GM18858 (cell line): ENCODE measurements around the gene PTPRN2.
A peak's percentile ranks its signal among the peaks of the same experiment; 100 is the strongest.

Experiments used
- ATAC-seq: cut with Tn5 transposase; IDR thresholded peaks from one replicate; pipeline ENCODE4 v1.9.1; 2021; ENCODE audit not compliant: unreplicated experiment

The PTPRN2 gene

DNA sequence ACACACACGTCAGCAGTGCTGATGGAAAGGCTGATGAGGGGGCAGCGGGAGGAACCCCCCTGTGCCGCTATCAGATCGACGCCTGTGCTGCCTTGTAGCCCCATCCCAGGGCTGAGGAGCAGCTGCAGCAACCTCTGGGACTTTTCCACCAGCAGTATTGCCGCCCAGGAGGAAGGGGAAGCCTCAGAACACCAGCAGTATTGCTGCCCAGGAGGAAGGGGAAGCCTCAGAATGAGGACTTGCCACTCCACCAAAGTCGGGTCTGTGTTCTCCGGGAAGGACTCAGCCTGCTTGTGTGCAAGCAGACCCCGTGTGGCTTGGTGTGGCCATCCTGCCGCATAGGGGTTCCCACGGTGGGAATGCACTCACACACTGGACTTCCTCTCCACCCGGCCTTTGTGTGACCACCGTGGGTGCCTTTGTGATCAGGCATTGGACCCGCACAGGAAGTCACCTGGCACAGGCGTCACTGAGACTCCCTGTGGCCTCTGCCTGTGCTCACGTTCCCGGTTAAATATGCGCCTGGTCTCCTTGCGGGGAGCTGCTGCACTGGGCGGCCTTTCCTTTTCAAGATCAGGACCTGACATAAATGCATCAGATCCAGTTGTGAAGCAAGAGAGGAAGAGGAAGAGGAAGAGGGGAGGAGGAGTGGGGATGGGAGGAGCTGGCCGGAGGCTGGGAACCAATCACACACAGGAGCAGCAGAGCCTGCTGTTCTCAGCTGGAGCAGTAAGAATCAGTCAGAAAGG is 1002.3 kb downstream of the PTPRN2 start:
- no peak for ATAC-seq

DNA sequence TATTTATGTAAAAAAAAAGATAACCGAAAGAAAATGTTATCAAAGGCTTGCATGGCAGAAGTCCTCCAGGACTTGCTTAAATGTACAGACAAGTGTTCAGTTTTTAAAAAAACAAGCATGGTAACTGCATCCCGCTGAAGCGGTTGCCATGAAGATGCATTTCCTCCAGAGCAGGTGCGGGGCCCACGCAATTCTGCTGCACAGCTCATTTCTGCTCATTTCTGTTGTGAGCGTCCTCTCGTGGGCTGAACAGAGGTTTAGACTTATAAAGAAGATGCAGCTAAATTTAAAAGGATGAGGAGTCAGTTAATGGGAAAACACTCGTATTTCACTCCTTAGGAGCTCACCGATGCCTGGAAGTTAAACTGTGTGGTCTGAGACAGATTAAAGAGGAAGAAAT is 1003.2 kb downstream of the PTPRN2 start:
- ATAC-seq = no peak

DNA sequence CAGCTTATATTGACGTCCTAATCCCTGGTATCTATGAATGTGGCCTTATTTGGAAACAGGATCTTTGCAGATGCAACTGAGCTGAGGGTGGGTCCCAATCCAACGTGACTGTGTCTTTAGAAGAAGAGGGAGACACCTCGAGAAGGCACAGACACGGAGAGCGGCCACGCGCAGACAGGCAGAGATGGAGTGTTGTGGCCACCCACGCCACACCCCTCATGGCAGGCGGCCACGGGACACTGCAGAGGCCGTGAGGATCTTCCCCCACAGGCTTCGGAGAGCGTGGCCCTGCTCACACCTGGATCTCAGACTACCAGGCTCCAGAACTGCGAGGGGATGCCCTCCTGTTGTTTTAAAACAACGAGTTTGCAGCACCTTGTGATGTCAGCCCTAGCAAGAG is 1005.9 kb downstream of the PTPRN2 start:
- ATAC-seq = no peak

DNA sequence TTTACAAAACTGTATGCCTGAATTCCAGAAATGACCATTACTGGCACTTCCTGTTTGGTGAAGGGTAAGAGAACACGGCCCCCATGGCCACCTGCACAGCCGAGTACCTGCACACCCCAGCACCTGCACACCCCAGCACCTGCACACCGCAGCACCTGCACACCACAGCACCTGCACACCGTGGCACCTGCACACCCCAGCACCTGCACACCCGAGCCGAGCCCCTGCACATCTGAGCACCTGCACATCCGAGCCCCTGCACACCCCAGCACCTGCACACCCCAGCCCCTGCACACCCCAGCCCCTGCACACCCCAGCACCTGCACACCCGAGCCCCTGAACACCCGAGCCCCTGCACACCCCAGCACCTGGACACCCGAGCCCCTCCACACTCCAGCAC is 1007.3 kb downstream of the PTPRN2 start:
- ATAC-seq = no peak

DNA sequence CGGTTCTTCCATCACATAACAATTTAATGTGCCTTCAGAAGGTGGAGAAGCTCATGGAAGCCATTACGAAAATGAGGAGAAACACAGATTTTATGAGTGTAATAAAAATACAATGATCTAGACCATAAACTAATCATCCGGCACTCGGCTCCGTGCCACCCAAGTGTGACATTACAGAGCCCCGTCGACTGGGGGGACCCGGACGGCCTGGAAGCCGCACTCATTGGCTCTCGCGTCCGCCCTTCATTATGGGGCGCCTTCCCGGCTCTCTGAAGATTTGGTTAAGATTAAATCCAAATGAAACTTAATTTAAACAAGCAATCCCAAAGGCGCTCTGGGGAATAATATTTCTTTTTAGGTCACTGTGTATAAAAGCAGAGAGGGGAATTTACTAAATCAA is 1008.2 kb downstream of the PTPRN2 start:
- ATAC-seq = no peak

DNA sequence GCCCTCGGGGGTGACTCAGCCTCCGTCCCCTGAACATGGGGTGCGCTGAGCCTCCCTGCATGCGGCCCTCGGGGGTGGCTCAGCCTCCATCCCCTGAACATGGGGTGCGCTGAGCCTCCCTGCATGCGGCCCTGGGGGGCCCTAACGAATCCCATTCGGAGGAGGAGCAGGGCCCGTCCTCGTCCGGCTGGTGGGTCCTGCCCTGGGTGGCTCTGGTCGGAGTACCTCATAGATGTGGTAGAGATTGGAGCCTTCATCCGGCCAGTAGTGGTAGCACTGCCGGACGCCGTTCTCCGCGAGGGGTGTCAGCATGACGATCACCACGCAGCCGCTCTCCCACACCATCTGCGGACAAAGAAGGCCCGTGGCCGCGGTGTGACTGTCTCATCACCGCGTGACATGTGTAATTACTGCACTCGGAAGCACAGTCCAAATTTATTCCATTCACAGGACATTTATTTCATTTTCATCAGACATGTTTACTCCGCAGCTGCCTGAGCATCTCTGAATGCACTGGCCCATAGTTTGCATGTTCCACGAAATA is 1009.8 kb downstream of the PTPRN2 start:
- ATAC-seq = no peak

DNA sequence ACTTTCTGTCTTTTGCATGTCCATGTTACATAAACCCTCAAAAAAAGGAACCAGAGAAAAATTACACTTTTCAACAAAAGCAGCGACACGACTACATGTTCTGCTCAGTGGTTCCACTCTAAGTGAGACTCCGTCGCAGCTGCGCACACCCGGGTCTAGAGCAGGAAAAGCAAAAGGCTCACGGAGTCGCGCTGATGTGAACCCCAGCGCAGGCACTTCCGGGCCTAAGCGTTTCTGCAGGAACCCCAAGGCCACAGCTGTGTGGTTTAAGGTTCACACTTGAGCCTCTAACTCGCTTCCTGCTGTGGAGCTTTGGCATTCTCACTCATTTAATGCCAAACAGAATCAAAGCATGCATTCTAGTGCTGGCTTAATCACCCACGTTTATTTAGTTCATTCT is 1010.6 kb downstream of the PTPRN2 start:
- ATAC-seq = no peak

DNA sequence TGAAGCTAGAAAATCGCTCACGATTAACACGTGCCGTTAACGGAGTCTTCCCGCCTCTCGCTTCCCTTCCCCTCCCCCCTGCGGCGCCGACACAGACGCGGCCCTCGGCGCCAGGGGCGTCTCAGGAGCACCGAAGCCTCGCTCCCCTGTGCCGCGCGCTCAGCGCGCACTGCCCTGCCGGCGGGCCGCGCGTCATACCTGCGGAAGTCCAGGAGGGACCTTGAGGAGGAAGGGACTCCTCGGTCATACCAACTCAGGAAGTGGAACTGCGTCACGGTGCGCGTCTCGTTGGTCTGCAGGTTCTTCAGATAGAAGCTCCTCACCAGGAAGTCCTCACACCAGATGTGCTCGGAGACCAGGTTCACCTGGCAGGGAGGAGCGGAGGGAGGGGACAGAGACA is 1011.2 kb downstream of the PTPRN2 start:
- ATAC-seq = no peak

DNA sequence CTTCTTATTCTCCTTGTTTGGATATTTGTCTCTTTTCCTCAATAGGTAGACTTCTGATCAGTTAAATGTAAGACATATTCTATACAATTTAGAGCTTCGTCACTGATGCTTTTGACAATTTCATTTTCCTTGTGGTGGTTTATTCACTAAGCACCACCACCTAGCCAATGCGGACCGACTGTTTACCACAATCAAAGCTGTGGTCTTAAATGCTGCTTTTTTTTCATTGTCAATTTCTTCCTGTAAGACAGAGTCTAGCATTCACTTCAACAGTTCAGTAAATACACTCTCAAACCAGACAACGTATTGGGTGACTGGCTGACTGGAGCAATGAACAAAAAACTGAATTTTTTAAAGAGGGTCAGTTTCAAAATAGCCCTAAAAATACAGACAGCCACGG is 1011.8 kb downstream of the PTPRN2 start:
- ATAC-seq = no peak

DNA sequence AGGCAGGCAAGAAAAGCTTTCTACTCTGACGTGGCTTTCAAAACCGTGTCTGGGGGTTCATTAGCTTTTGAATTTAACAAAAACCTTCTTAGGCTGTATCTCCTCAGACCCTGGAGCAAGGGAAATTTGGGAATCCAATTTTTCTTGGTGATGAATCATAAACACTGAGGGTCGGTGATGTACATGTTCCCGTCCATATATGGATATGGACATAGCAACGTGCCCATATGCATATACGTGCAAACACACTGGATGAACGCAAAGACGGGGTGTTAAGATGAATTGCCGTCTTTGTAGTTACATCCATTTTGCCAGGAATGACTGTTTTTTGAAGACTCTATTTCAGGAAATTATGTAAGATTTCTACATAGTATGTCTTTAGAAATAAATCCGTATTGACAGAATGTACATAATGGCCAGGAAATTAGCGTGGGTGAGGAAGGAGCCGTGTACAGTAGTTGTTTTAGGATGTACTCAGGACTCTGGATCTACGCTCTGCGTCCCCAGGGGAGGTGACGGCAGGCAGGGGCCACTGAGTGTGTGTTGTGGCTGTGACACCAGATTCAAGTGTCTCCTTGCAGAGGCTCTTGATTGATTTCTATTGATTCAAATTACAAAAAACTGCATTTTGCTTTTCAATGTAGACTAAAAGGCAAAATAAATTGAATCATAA is 1012.6 kb downstream of the PTPRN2 start:
- no peak for ATAC-seq

DNA sequence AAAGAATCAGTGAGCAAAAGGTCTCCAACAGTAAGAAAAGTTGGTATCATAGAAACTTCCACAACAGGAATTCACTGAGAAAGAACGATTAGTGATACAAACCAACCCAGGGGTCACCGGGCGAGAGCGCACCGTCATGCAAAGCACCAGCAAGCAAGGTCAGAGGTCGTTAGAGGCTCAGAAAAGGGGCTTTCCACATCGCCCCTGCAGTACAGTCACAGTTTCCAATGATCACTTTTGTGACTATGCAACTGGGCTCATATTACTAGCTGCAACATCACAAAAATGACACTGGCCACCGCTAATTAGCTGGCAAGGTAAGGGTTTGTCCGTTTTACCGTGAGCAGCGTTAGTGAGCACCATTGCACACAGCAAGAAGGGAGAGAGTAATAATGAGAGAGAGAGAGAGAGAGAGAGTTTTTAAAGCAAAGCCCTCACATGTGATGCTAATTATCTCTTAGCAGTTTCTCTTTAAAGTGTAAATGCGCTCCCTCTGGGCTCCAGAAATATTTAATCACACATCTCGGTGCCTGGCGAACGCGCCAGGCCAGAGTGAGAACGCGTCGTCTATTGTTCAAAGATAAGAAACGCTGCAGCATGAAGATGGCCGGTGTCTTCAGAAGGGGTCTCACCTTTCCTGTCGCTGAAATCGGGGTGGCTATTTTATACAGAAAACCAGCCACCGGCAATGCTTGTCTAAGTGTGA is 1013.4 kb downstream of the PTPRN2 start:
- ATAC-seq = no peak

DNA sequence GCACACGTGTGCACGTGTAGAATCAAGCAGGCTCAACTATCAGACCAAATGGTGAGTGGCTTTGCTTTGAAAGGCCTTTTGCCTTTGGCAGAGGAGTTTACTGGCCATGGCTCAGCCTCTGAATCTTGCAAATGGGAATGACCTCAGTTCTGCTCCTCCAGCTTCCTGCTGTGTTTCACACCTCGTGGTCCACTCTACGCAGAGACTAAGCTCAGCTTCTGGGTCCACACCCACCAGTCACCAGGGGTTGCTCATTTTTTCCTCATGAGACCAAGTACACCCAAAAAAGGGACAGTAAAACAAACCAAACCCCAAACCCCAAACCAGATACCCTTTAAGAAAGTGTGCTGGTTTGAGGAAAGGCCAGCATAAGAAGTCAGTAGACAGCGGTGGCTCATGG is 1014.4 kb downstream of the PTPRN2 start:
- no peak for ATAC-seq

DNA sequence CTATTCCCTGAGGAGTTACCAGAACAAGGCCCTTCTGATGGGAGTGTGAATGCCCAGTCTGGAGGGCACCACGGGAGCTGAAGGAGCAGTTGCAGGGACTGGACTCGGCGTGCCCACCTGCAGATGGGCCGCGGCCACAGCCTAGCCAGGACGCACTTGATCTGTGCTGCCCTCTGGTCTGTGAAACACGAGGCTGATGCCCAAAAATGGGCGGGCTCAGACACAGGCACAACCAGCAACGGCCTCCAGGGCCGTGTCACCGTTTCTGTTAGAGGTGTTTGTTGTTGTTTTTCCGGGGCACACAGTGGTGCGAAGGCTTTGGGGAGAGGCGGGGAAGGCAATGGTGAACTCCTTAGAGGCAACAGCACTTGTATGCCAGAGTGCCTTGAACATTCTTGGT is 1015.0 kb downstream of the PTPRN2 start:
- ATAC-seq = no peak

DNA sequence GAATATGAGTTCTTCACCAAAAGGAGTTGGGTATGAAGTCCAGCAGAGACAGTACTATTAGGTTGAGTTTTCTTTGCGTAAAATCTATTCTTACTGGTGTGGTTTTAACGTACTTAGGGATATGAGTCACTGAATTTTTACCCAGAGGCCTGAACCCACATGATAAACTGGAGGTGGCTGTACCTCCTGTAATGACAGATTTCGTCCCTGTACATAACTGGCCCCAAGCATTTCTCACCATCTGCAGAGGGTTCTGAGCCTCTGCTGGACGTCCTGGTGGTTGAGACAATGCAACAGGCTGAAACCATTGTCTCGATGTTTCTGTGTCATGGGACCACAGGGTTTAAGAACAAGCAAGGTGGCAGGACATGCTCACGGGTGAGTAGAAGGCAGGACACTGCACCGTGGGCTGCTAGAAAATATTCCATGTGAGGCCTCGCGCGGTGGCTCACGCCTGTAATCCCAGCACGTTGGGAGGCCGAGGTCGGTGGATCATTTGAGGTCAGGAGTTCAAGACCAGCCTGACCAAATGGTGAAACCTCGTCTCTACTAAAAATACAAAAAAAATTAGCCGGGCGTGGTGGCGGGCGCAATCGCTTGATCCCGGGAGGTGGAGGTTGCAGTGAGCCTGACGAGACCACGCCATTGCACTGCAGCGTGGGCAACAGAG is 1017.0 kb downstream of the PTPRN2 start:
- no peak for ATAC-seq

DNA sequence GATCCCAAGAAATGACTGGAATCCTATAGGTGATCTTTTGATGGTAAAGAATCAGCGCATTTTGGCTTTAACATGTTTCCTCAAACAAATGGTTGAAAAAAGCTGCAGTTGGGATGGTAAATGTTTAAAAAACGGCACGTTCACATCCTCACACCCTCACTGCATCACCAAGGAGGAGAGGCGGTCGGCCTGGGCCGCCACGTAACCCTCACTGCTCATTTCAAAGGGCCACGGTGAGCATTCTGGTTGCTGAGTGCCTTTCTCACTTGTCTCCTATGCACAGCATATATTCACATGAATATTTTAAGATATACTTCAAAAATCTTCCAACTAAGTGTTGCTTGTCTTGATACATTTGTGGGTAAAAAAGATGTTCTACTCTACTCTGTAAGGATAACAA is 1017.7 kb downstream of the PTPRN2 start:
- ATAC-seq = no peak

DNA sequence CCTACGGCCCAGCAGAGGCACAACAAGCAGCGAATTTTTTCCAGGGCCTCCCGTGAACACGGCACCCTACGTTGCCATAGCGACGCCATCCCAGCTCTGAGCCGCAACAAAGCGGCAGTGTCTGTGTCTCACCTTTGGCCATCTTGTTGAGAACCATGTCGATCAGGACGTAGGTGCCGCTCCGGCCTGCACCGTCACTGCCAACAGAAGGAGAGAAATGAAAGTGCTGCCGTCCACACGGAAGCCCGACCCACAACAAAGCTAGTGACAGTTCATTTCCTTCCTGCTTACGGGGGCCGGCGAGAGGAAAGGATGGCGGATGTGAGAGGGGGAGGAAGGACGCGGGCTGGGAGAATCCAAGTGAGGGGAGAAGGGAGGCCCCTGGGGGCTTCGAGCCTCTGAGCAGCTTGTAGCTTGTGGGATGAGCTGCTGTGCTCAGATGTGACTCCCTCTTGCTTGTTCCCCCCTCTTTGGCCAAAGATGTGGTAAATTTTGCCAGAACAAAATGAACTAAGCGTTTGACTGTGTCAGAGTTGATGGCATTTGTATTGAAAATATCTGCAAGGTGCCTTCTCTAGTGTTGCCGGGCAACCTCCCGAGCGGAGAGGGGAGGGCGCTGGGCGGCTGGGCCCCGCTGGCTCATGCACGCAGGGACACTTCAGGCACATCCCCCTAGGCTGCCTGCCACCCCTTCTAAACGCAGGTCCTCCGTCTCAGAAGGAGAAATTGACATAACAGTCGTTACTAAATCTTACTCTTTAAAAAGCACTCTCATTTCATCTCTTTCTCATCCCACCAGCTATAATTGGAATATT is 1018.6 kb downstream of the PTPRN2 start:
- ATAC-seq = peak; percentile 59

DNA sequence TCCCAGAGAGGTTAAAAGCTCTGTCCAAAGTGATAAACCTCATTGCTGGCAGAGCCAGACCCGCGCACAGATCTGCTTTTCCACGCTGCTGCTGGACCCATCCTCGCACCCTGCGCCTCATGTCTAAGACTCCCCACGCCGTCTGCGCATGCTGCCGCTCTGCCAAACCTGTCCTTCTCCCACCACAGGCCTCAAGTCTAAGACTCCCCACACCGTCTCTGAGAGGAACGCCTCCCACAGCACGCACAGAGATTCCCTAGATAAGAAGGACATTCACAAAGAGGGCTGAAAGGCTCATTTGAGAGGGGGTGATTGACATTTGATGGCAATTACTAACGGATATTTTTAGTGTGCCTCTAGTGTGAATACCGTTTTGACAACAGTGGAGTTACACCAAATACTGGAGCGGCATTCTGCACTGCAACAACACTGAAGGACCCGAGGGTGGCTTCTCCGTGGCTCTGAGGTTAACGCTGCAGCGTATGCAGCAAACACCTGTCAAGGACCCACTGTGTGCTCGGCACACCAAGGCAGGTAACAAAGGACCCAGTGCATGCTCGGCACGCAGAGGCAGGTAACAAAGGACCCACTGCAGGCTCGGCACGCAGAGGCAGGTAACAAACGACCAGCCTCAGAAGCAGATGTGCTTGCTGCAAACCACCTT is 1019.4 kb downstream of the PTPRN2 start:
- ATAC-seq = no peak

DNA sequence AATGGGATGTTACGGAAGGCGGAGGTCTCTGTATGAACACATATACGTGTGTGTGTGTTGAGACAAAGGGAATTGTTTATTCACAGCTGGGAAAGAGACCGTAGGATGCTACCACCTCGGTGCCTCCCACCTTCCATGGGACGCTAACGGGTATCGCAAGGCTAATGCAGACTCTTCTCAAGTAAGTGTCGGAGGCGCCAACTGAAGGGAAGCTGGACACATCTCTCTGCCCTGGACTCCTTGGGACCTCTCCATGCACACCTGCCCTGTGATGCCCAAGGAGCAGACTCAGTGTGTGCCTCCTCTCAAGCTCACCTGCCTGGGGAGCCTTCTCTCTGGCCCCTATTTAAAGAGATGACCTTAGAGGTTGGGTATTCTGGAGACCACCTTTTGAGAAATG is 1020.0 kb downstream of the PTPRN2 start:
- no peak for ATAC-seq

DNA sequence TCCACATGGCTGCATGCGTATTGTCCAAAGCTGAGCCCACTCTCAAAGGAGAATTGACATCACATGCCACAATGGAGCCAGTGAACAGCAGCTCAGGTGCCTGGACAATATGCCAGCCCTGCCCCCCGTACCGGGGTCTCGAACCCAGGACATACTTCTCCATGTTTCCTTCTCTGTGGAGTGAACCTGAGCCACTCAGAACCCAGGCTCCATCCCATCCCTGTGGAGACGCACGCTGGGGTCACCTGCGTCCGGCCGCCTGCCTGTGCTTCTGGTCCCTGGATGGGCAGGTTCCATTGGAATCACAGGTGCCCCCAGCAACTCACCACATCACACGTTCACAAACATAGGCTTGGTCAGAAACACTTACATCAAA is 1021.0 kb downstream of the PTPRN2 start:
- no peak for ATAC-seq

DNA sequence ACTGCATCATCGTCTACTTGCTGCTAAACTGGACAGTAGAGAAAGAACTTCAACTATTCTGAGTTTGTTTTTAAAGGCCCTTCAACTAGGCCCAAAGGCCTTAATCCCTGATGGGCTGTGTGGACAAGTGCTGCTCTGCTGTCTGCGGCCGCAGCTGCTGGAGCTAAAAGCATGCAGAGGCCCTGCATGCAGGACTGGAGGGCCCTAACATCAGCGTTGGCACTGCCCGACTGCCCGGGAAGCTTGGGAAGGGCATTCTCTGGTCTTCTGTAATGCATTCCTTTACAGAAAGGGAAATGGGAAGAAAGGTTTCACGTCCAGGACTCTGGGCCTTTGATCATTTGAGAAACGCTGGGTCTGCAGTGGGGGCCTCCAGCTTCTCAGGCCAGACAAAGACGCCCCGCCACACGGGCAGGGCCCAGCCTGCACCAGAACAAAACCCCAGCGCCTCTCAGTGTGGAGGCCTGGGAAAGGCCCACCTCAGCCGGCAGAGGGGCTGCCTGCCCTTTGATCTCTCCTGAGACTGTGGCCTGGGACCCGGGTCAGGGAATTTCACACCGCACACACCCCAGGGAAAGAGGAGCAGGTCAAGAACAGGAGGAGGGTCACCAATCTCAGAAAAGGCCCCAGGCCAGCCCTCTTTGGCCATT is 1021.5 kb downstream of the PTPRN2 start:
- no peak for ATAC-seq
